Adipocyte (in vitro differentiated cells): ENCODE measurements around the gene TGFB2.

Experiments
- DNase-seq: peaks from one replicate; pipeline ENCODE4 v3.0.0-alpha.2; 2015; ENCODE audit warnings: low read depth
- H3K27me3 ChIP-seq: replicated peaks from 2 replicates; pipeline ENCODE4 v1.7.0; 2013; ENCODE audit warnings: mild to moderate bottlenecking, low read length, moderate library complexity; ENCODE audit not compliant: control insufficient read depth, insufficient read depth
- H3K36me3 ChIP-seq: 2 replicates; pipeline ENCODE4 v1.7.0; 2013; ENCODE audit warnings: low read length, mild to moderate bottlenecking, moderate library complexity; ENCODE audit not compliant: control insufficient read depth, insufficient read depth, severe bottlenecking
- H3K4me1 ChIP-seq: 2 replicates; pipeline ENCODE4 v1.7.0; 2013; ENCODE audit warnings: mild to moderate bottlenecking, low read length, moderate library complexity; ENCODE audit not compliant: control insufficient read depth, insufficient read depth
- H3K4me3 ChIP-seq: 2 replicates; pipeline ENCODE4 v1.7.0; 2013; ENCODE audit warnings: mild to moderate bottlenecking, low read length, moderate library complexity
- H3K9ac ChIP-seq: 2 replicates; pipeline ENCODE4 v1.7.0; 2013; ENCODE audit warnings: mild to moderate bottlenecking, low read length, moderate library complexity
- H3K9me3 ChIP-seq: 2 replicates; pipeline ENCODE4 v1.7.0; 2013; ENCODE audit warnings: mild to moderate bottlenecking, low read length, moderate library complexity; ENCODE audit not compliant: control insufficient read depth

TGFB2 gene

GRCh38 chr1:218339267-218339831 is 5.8 kb upstream of the TGFB2 start:
- DNase-seq, result peak; percentile 82
- Histone ChIP-seq H3K9ac (no peak overlapping the region), H3K9me3 (no peaks in the 10 kb centered on the region), H3K4me1 (no peaks in the 10 kb centered on the region), H3K36me3 (no peaks in the 10 kb centered on the region), H3K4me3 (no peak overlapping the region), H3K27me3 (no peaks in the 10 kb centered on the region)

- Histone ChIP-seq H3K9ac (no peak overlapping the region), H3K9me3 (no peaks in the 10 kb centered on the region), H3K4me1 (peaks cover 7% of the 10 kb centered on the region), H3K4me3 (no peak overlapping the region), H3K36me3 (no peaks in the 10 kb centered on the region), H3K27me3 (no peaks in the 10 kb centered on the region)
- DNase-seq, result no peak
Observed at GRCh38 chr1:218341325-218341724, 3.8 kb upstream of the TGFB2 start.

- no peaks in the 10 kb centered on the region for H3K27me3 ChIP-seq
- no peaks in the 10 kb centered on the region for H3K36me3 ChIP-seq
- DNase-seq, result no peak
- no peak overlapping the region for H3K9ac ChIP-seq
- H3K4me3 ChIP-seq, result no peak overlapping the region
- H3K9me3 ChIP-seq, result no peaks in the 10 kb centered on the region
- peaks cover 15% of the 10 kb centered on the region for H3K4me1 ChIP-seq
Observed at GRCh38 chr1:218342091-218342490, 3.0 kb upstream of the TGFB2 start.

- peak overlapping the region; percentile 81 for H3K9ac ChIP-seq
- no peaks in the 10 kb centered on the region for H3K9me3 ChIP-seq
- H3K4me1 ChIP-seq, result peaks cover 37% of the 10 kb centered on the region
- H3K4me3 ChIP-seq, result peak overlapping the region; percentile 89
- H3K27me3 ChIP-seq, result no peaks in the 10 kb centered on the region
- no peaks in the 10 kb centered on the region for H3K36me3 ChIP-seq
- peak; percentile 83 for DNase-seq
Observed at GRCh38 chr1:218345673-218346390, 696 bp downstream of the TGFB2 start.

GRCh38 chr1:218346391-218347204 is 1.5 kb downstream of the TGFB2 start:
- Histone ChIP-seq H3K27me3 (no peaks in the 10 kb centered on the region), H3K4me1 (peaks cover 45% of the 10 kb centered on the region), H3K36me3 (no peaks in the 10 kb centered on the region), H3K9ac (peak overlapping the region; percentile 81), H3K4me3 (peak overlapping the region; percentile 89), H3K9me3 (no peaks in the 10 kb centered on the region)
- peak; percentile 62 for DNase-seq

GRCh38 chr1:218347336-218347722 is 2.2 kb downstream of the TGFB2 start:
- H3K9ac ChIP-seq, result peak overlapping the region; percentile 81
- H3K4me3 ChIP-seq, result peak overlapping the region; percentile 89
- peak; percentile 70 for DNase-seq
- H3K9me3 ChIP-seq, result no peaks in the 10 kb centered on the region
- no peaks in the 10 kb centered on the region for H3K36me3 ChIP-seq
- H3K4me1 ChIP-seq, result peaks cover 45% of the 10 kb centered on the region
- no peaks in the 10 kb centered on the region for H3K27me3 ChIP-seq

GRCh38 chr1:218347723-218348627 is 2.8 kb downstream of the TGFB2 start:
- H3K36me3 ChIP-seq, result no peaks in the 10 kb centered on the region
- DNase-seq, result peak; percentile 71
- H3K4me1 ChIP-seq, result peaks cover 45% of the 10 kb centered on the region
- H3K27me3 ChIP-seq, result no peaks in the 10 kb centered on the region
- H3K9ac ChIP-seq, result peak overlapping the region; percentile 81
- H3K9me3 ChIP-seq, result no peaks in the 10 kb centered on the region
- peak overlapping the region; percentile 89 for H3K4me3 ChIP-seq

- Histone ChIP-seq H3K4me3 (peak overlapping the region; percentile 89), H3K9me3 (no peaks in the 10 kb centered on the region), H3K4me1 (peaks cover 45% of the 10 kb centered on the region), H3K9ac (no peak overlapping the region), H3K27me3 (no peaks in the 10 kb centered on the region), H3K36me3 (no peaks in the 10 kb centered on the region)
- DNase-seq, result peak; percentile 50
Observed at GRCh38 chr1:218348628-218349071, 3.5 kb downstream of the TGFB2 start.

GRCh38 chr1:218349348-218350034 is 4.4 kb downstream of the TGFB2 start:
- H3K9me3 ChIP-seq, result no peaks in the 10 kb centered on the region
- H3K4me1 ChIP-seq, result peaks cover 45% of the 10 kb centered on the region
- no peak overlapping the region for H3K9ac ChIP-seq
- H3K36me3 ChIP-seq, result no peaks in the 10 kb centered on the region
- no peak for DNase-seq
- H3K4me3 ChIP-seq, result no peak overlapping the region
- H3K27me3 ChIP-seq, result no peaks in the 10 kb centered on the region

GRCh38 chr1:218350035-218350525 is 4.9 kb downstream of the TGFB2 start:
- Histone ChIP-seq H3K36me3 (no peaks in the 10 kb centered on the region), H3K27me3 (no peaks in the 10 kb centered on the region), H3K4me1 (peaks cover 45% of the 10 kb centered on the region), H3K9me3 (no peaks in the 10 kb centered on the region), H3K9ac (no peak overlapping the region), H3K4me3 (no peak overlapping the region)
- no peak for DNase-seq
